Myocyte (in vitro differentiated cells): ENCODE data around the gene WFS1. TPM values are rescaled to one million over a fixed set of nuclear protein-coding genes. Genes with fewer than 3 reads are reported as not detected.
A peak's percentile ranks its signal among the peaks of the same experiment; 100 is the strongest.

Experiments
- DNase-seq: peaks from one replicate; pipeline ENCODE4 v3.0.0-alpha.2; 2012; ENCODE audit warnings: low read depth
- total RNA-seq: library from RNA; depleted of rRNA; stranded (reverse); fragments of >200 nt; gene quantifications from 2 replicates; pipeline ENCODE4 v1.2.3, GENCODE V29; 2014

WFS1 gene
- total RNA-seq, 1 donor from 2014 or later: 21.7 TPM

DNA sequence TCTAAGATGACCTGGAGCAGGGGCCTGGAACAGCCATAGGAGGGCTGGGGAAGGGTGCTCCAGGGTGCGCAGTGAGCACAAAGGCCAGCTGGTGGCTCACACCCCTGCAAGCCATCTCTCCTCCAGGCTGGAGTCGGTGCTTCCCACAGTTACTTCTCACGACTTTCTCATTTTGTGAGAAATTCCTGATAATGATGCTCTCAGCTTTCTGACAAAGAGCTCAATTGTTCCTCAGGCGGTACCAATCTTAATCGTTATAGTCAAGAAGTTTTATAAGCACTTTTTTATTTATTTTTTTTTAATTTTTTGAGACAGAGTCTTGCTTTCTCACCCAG lies 11.7 kb upstream of the WFS1 start:
- DNase-seq: no peak

DNA sequence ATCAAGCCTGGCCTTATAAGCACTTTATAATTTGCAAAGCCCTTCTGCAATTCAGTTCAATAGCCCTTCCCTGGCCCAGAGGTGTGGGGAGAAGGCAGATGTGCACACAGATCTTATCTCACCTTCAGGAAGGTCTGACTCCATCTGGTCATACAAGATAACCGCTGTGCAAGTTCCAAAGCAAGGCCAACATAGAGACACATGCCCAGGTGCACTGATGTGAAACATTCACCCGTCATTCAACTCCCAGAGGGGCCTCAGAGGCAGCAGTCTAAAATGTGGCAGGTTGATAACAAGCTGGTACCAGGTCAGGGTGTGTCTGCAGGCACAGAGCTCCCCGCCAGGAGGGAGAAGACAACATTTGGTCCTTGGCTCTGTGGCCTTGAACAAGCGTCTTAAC lies 10.9 kb upstream of the WFS1 start:
- no peak for DNase-seq

DNA sequence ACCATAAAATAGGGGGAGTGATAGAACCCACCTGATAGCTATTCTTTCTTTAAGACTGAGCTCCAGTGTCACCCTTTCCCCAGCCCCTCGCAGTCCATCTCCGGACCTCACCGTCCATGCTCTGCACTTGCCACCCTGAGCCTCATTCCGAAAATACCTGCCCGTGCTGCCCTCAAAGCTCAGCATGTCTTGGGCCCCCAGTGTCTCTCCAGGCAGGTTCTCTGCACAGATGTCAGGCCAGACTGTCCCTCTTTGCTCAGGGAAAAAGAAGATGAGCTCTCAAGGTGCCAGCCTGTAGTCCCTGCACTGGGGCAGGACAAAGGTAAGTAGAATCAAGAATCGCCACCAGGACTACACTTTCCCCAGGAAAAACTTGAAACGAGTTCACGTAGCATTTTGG lies 9.8 kb upstream of the WFS1 start:
- no peak for DNase-seq

DNA sequence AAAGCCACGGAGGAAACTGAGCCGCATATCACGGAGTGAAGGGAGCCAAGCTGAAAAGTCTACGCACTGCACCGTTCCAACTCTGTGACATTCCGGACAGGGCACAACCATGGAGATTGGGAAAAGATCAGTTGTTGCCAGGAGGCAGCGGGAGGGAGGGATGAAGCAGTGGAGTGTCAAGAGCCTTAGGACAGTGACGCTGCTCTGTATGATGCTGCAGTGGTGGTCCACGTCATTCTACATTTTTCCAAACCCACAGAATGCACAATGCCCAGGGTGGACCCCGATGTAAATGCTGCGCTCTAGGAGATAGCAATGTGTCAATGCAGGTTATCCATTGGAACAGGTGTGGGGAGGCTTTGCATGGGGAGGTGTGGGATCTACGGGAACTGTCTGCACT lies 7.5 kb upstream of the WFS1 start:
- no peak for DNase-seq

DNA sequence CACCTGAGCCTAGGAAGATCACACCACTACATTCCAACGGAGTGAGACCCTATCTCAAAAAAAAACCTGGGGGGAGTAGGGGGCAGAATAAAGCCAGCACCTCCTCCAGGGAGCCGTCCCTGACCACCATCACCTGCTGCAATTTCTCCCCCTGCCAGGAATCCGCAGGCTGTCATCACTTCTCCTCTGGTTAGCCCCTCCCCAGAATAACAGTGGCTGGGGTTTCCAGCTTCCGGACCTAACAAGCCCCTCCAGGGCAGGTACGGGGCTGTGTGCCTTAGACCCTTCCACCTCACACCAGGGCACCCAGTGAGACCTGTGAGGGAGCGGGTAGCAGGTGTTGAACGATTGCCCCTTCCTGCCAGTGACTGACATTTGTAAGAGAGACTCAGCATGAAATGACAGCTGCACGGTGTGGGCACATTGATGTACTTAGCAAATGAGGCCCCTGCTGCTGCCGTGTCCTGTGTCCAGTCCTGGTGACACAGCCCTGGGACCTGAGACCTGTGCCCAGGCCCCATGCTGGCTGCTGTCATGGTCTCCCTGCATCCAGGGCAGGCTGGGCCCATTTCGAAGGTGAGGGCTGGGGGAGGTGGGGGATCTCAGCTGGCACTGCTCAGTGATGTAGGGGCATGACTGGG lies 6.7 kb upstream of the WFS1 start:
- DNase-seq: peak; percentile 1

DNA sequence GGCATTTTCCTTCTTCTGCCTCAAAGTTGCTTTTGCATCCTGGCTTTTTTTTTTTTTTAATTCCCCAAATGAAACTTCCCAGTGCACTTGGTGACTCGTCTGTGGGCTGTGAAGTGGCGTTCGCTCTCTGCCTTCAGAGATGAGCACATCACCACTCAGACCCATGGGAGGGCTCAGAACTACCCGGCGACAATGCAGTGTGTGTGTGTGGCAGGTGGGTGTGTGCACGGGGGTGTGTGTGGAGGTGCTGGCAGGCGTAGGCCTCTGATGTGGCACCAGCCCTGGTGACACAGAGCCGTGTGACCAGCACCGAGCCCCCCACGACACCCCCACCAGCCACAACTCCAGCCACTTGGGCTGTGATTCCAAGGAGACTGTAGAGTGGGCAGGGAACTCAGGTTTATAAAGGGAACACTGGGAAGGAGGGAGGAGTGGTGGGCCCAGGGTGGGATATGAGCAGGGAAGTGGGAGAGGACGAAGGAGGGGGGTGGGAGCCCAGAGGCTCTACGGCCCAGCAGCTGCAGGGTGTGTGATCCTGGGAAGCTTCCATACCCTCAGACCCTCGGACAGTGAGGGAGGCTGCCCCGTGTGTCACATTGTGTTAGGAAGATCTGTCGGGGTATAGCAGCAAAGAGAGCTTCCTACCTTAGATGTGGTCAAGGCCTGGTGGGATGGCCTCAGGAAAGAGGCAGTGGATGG lies 6.0 kb upstream of the WFS1 start:
- DNase-seq: no peak

DNA sequence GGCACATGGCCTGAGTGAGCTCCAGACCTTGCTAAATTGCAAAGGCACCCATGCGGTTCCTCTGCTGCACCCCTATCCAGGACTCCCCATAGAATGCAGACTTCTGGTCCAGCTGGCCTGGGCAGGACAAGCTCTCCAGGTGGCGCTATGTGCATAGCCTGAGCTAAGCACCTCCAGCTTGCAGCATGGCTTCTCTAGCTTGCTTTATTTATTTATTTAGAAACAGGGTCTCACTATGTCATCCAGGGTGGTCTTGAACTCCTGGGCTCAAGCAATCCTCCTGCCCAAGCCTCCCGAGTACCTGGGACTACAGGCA lies 5.5 kb upstream of the WFS1 start:
- DNase-seq: peak; percentile 5

DNA sequence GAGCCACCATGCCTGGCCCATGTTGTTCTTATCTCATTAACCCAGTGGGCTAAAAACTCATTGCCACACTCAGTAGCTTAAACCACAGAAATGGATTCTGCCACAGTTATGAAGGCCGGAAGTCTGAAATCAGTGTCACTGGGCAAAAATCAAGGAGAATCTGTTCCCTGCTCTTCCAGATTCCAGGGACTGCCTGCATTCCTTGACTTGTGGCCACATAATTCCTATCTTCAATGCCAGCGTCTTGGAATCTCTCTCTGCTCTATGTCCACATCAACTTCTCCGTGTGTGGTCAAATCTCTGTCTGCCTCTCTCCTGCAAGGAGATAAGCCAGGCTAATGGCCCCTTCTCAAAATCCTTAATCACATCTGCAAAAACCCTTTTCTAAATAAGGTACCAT lies 4.1 kb upstream of the WFS1 start:
- no peak for DNase-seq

DNA sequence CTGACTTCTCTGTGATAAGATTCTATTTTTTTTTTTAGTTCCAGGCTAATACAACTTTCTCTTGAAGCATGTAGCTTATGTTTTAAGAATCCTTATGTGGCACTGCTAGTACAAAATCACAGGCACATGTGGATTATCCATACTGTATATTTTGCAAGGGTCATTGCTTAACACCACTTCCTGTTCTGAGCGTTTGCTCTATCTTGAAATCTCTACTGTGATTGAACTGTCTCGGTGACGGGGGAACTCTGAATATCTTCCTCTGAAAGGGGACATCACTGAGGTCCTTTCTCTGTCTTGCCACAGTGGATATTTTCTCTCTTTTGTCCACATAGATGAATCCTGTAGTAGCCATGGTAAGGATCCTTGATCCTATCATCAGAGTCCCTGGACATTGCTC lies 2.1 kb upstream of the WFS1 start:
- no peak for DNase-seq

DNA sequence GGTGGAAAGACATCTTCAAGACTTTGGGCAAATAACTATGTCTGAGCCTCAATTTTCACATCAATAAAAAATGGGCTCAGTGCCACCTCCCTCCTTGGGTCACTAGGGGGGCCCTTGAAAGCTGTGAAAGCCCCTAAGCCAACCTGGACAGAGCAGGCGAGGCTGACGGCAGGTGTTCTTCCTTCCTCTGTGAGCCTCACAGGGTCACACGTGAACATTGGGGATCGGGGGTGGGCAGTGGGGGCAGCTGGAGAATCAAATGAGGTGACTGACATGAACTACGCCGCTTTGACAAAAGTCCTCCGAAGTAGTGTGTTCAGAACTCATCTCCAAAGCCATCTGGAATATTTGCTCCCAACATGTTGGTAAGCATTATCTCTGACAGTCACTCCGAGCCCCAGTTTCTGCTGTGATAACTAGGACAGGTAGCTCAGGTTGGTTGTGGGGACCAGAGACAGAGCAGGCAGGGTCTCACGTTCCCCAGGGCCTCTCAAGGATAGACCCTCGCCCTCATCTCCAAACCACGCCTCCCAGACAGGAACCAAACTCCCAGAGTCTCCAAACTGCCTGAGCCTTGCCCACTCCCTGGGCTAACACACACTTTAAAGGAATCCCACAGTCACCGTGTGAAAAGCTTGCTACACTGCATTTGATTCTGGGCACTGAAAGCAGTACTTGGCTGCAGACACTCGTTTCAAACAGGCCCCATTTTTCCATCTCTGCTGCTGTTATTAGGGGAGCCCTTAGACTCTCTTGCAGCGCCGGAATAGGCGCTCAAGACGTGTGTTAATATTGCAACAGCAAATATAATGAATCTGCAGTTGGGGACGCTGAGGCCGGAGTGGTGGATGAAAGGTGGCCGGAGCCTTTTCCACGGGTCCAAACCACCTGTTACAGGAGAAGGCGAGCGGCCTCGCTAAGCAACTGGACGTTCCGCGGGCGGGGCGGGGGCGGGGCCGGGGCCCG lies 717 bp upstream of the WFS1 start:
- no peak for DNase-seq

DNA sequence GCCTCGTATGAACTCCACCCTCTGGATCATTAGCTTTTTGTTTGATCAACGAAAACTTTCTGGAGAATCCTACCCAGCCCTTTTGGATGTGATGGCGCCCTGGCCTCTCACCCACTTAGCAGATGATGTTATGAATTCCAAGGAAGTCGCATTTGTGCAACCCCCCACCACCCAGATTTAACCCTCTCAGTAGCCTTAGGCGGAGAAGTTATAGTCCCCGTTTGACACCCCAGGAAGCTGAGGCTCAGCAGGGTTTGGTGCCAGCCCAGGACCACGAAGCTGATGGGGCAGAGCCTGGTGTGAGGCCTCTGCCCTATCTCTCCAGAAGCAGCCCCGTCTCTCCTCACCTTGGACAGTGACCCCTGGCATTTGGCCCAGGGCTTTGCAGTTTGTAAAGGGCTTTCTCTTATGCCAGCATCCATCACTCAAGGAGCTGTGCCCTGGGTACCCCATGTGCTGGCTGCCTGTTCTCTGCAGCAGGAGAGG lies 1.0 kb downstream of the WFS1 start:
- no peak for DNase-seq

DNA sequence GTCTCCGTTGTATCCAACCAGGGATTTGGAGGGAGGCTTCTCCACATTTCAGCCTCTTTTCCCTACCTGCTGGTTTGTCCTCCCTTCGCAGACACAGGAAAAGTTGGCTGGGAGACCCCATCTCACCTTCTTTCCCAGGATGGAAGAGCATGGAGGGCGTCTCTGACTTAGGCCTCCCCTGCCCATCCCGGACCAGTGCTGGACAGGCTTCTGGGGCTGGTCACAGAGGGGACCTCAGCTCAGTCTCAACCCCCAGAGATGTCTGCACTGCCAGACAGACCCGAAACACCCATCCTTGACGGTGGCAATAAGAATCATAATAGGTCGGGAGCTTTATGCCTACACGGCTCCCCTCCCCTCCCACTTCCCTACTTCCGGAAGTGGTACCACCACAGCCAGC lies 1.6 kb downstream of the WFS1 start:
- DNase-seq: no peak

DNA sequence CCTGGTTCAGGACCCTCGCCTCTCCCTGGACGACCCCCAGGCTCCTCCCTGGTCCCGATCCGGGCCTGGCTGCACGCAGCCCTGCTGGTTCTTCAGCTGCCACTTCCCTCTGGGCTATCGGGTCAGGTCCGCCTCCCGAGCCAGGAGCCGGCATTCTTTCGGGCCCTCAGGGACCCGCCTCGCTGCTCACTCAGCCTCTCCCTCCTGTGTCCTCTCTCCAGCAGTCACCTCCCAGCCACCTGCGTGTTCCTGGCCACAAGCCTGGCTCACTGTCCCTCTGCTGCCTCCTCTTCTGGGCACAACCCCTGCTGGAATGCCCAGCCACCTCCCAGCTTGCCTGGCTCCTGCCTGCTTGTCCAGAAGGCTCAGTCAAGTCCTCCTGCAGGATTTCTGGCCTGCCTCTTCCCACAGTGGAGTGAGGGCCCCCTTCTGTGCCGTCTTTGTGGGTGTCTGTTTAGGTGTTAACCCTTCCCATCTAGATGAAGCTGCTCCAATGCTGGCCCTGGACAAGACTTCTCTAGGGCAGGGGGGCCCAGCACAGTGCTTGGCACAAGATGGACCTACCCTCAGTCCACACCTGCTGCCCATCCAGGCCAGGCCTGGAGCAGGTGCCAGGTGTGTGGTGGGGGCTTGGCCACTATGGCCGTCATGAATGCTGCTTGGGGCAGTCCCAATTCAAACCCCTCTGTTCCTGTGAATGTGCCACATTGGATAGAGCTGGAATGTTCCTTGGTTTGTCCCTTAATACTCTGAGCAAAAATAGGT lies 2.2 kb downstream of the WFS1 start:
- no peak for DNase-seq

DNA sequence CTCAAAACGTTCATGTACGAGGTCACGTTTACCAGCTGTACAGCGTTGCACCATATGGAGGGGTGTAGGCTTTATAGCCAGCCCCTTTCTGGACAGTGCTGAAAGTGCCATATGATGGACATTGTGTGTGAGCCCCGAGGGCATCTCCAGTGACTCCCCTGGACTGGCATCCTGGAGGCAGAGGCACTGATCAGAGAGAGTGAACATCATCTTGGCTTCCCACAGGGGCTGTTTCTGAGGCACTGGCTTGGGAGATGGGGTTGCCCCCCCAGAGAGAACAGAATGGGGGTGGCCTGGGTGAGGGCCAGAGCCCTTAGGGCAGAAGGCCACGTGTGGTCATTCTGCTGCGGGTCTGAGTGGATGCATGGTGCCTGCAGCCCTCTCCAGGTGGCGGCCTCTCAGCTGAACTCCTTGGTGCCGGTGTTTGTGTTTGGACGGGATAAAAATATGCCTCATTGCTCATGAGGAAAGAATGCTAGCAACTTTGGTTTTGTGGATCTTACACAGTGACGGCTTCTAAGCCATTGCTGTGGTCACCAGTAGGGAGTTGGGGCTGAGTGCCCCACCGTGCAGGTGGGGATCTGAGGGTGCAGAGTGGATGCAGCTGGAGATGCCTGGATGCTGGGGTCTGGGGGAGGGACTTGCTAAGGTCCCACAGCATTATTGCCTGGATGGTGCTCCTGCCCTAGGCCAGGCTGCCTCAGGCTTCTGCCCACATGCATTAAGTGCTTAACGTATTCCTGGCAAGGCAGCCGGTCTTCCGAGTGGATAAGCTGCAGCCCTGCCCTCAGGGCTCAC lies 3.4 kb downstream of the WFS1 start:
- peak; percentile 34 for DNase-seq

DNA sequence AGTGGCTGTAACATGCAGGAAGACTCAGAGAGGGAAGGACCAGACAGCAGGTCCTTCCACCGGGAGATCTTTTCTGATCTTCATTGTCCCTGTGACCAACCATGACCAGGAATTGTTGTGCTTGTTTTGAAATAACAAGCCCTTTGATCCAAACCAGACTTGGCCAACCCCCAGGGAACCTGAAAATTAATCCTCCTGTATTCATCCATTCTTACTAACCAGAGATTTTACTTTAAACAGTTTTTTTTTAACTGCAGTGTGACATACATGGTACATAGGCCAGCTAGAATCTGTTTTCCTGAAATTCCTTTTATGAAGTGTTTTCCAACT lies 4.0 kb downstream of the WFS1 start:
- no peak for DNase-seq

DNA sequence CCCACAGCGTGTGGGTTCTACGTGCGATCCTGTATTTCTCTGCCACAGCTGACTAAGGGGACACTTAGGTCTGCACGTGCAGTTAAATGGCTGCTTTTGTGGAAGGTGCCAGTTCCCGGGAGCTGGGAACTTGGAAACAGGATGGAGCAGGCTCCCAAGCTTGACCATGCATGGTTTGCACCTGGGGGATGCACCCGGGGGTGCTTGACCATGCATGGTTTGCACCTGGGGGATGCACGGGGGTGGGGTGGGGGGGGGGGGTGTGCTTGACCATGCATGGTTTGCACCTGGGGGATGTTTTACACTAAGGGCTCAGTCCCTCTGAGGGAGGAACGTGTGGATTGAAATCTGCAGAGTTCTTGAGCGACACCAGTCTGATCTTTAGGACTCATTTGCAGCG lies 5.7 kb downstream of the WFS1 start:
- no peak for DNase-seq

DNA sequence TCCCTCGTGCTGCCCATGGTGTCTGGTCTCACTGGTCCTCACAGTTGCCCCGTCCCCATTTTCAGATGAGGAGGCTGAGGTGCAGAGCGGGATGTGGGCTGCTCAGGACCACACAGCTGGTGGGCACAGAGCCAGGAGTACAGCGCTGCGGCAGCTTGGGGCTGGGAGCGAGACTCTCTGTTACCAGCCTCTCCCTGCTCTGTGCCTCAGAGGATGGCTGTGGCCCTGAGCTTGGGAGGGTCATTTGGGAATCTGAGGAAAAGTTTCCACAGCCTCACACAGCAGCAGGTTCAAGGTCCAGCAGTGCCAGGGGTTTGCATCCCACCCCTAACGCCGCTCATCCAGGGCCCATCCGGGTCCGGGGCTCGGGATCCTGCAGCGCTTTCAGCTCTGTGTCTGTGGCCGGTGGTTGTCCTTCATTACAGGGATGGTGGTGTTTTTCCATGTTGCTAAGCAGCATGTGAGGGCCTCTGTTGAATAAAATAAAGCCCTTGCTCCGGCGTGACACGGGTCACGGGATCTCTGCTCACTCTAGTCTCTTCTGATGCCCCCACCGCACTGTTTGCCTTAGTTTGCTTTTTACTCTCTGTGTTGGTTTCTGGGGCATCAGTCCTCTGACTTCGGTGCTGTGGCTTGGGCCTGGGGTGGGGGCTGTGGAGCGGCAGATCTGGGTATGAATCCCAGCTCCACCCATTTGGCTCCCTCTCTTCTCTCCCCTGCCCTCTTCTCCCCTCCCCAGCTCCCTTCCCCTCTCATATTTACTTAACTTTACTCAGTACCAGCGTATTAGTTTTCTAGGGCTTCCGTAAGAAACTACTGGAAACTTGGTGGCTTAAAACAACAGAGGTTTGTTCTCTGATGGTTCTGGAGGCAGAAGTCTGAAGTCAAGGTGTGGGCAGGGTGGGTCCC lies 6.5 kb downstream of the WFS1 start:
- DNase-seq: no peak

DNA sequence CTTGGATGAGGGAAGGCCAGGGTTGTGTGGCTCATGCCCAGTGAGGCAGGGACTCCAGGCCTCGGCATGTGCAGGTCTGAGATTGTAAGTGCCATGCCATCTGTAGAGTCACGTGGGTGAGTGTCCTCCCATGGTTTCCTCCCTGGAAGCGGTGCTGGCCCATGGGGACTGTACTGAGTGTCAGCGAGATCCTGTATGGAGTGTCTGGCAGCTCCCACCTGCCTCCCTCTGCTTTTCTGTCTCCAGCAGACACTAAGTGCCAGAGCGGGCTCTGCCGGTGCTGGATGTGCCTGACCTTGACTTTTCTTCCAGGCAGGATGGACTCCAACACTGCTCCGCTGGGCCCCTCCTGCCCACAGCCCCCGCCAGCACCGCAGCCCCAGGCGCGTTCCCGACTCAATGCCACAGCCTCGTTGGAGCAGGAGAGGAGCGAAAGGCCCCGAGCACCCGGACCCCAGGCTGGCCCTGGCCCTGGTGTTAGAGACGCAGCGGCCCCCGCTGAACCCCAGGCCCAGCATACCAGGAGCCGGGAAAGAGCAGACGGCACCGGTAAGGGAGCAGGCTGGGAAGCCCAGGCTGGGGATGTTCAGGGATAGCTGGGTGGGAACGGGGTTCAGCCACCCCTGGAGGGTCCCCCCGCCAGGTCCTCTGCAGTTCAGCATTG lies 7.6 kb downstream of the WFS1 start:
- no peak for DNase-seq
